ENCODE data around the gene ERVV-1.
"Not testable (repeated sequence)": the region's sequence is repeated elsewhere in the genome, so short reads cannot be mapped to it uniquely, and the experiment has no call there.

The ERVV-1 gene

GRCh38 chr19:53013621-53014020, at the start of gene ERVV-1:
Gene ERVV-1, plus strand, starts transcription at chr19:53013921. Its CDS starts 170 bp downstream, at chr19:53014091.
- no peak for DNase-seq (ENCODE audit: low read depth in 4 of 4, low spot score in 1 of 4)

- no peak for DNase-seq (ENCODE audit: low read depth in 4 of 4, low spot score in 1 of 4)
Observed at GRCh38 chr19:52967772-52968171, 45.9 kb upstream of the ERVV-1 start.

- DNase-seq (ENCODE audit: low read depth in 4 of 4, low spot score in 1 of 4) = no peak
Observed at GRCh38 chr19:52981329-52981728, 32.4 kb upstream of the ERVV-1 start.

GRCh38 chr19:52983167-52983566, 30.6 kb upstream of the ERVV-1 start:
- not testable (repeated sequence) for DNase-seq (ENCODE audit: low read depth in 4 of 4, low spot score in 1 of 4)

GRCh38 chr19:52987221-52987620, 26.5 kb upstream of the ERVV-1 start:
- DNase-seq (ENCODE audit: low read depth in 4 of 4, low spot score in 1 of 4) = no peak

- no peak for DNase-seq (ENCODE audit: low read depth in 4 of 4, low spot score in 1 of 4)
Observed at GRCh38 chr19:52988506-52988905, 25.2 kb upstream of the ERVV-1 start.

- no peak for DNase-seq (ENCODE audit: low read depth in 4 of 4, low spot score in 1 of 4)
Observed at GRCh38 chr19:52990759-52991418, 22.8 kb upstream of the ERVV-1 start.

- no peak for DNase-seq (ENCODE audit: low read depth in 4 of 4, low spot score in 1 of 4)
Observed at GRCh38 chr19:52991484-52991883, 22.2 kb upstream of the ERVV-1 start.

GRCh38 chr19:52992109-52993004, 21.4 kb upstream of the ERVV-1 start:
- DNase-seq (ENCODE audit: low read depth in 4 of 4, low spot score in 1 of 4) = no peak

- peak; percentile 7 to 69 (median 58) for DNase-seq (ENCODE audit: low read depth in 4 of 4, low spot score in 1 of 4)
Observed at GRCh38 chr19:52993342-52994178, 20.2 kb upstream of the ERVV-1 start.

- no peak for DNase-seq (ENCODE audit: low read depth in 4 of 4, low spot score in 1 of 4)
Observed at GRCh38 chr19:52995711-52996110, 18.0 kb upstream of the ERVV-1 start.

- no peak for DNase-seq (ENCODE audit: low read depth in 4 of 4, low spot score in 1 of 4)
Observed at GRCh38 chr19:52997975-52998374, 15.7 kb upstream of the ERVV-1 start.

- no peak for DNase-seq (ENCODE audit: low read depth in 4 of 4, low spot score in 1 of 4)
Observed at GRCh38 chr19:53002479-53002878, 11.2 kb upstream of the ERVV-1 start.

GRCh38 chr19:53004242-53004641, 9.5 kb upstream of the ERVV-1 start:
- no peak for DNase-seq (ENCODE audit: low read depth in 4 of 4, low spot score in 1 of 4)

- DNase-seq (ENCODE audit: low read depth in 4 of 4, low spot score in 1 of 4) = no peak
Observed at GRCh38 chr19:53007200-53007599, 6.5 kb upstream of the ERVV-1 start.

GRCh38 chr19:53007606-53008005, 6.1 kb upstream of the ERVV-1 start:
- no peak for DNase-seq (ENCODE audit: low read depth in 4 of 4, low spot score in 1 of 4)

- DNase-seq (ENCODE audit: low read depth in 4 of 4, low spot score in 1 of 4) = no peak
Observed at GRCh38 chr19:53008061-53008778, 5.5 kb upstream of the ERVV-1 start.

- DNase-seq (ENCODE audit: low read depth in 4 of 4, low spot score in 1 of 4) = no peak
Observed at GRCh38 chr19:53010494-53010893, 3.2 kb upstream of the ERVV-1 start.

- no peak for DNase-seq (ENCODE audit: low read depth in 4 of 4, low spot score in 1 of 4)
Observed at GRCh38 chr19:53012006-53012405, 1.7 kb upstream of the ERVV-1 start.

GRCh38 chr19:53015159-53015558, 1.4 kb downstream of the ERVV-1 start:
- DNase-seq (ENCODE audit: low read depth in 4 of 4, low spot score in 1 of 4) = no peak

GRCh38 chr19:53015730-53016129, 2.0 kb downstream of the ERVV-1 start:
- DNase-seq (ENCODE audit: low read depth in 4 of 4, low spot score in 1 of 4) = no peak
